ENCODE measurements around the gene TMCO5A.

- TF ChIP-seq ZBTB8A (CRISPR knock-in tag; IDR thresholded peaks at IDR 0.05; ENCODE audit: borderline replicate concordance, low read depth) (no peak), KLF11 (CRISPR knock-in tag; IDR thresholded peaks at IDR 0.05) (no peak), FOSL1 (CRISPR knock-in tag; IDR thresholded peaks at IDR 0.05; ENCODE audit: borderline replicate concordance) (no peak), RFX5 (IDR thresholded peaks at IDR 0.05; ENCODE audit: low read depth, low read length) (no peak), EP300 (IDR thresholded peaks at IDR 0.05; ENCODE audit: low read depth in 2 of 2, low read length in 2 of 2) (no peak), EP300 (CRISPR knock-in tag; IDR thresholded peaks at IDR 0.05; ENCODE audit: borderline replicate concordance) (no peak), KIAA2018 (CRISPR knock-in tag; IDR thresholded peaks at IDR 0.05; ENCODE audit: borderline replicate concordance) (no peak), CTCF (CRISPR knock-in tag; IDR thresholded peaks at IDR 0.05) (no peak), SNAPC5 (CRISPR knock-in tag; IDR thresholded peaks at IDR 0.05; ENCODE audit: borderline replicate concordance) (no peak), MYNN (CRISPR knock-in tag; IDR thresholded peaks at IDR 0.05; ENCODE audit: low read depth) (no peak), MLLT10 (CRISPR knock-in tag; IDR thresholded peaks at IDR 0.05) (no peak), KMT2B (CRISPR knock-in tag; IDR thresholded peaks at IDR 0.05) (no peak), SMARCC2 (IDR thresholded peaks at IDR 0.05) (no peak), GABPA (IDR thresholded peaks at IDR 0.05; ENCODE audit: low read depth, low read length) (no peak), GABPA (CRISPR knock-in tag; IDR thresholded peaks at IDR 0.05; ENCODE audit: low read depth) (no peak), CHD4 (IDR thresholded peaks at IDR 0.05; ENCODE audit: borderline replicate concordance, low read length) (no peak)
Observed at GRCh38 chr15:37984368-37984767, 49.9 kb downstream of the TMCO5A start.
